HG02610 (cell line): Measurements from ENCODE around the gene SHROOM3.
A peak's percentile ranks its signal among the peaks of the same experiment; 100 is the strongest.

Experiments used
- ATAC-seq: cut with Tn5 transposase; IDR thresholded peaks from one replicate; pipeline ENCODE4 v1.9.1; 2021; ENCODE audit warnings: mild to moderate bottlenecking, moderate library complexity; ENCODE audit not compliant: unreplicated experiment

The SHROOM3 gene

DNA sequence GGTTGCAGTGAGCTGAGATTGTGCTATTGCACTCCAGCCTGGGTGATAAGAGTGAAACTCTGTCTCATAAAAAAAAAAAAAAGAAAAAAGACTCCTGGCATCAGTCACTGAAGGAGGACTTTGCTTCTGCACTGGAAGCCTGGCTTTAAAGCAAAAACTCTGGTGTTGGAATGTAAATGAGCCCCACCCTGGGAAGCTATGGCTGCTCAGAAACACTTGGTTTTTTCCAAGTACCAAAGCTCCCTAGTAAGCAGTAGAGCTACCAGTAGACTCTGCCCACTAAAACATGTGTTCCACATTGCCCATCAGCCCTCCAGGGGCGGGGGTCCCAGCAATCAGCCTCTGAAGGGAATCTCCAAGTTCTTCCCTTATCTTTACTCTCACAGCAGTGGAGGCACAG lies 154.4 kb downstream of the SHROOM3 start:
- no peak for ATAC-seq

DNA sequence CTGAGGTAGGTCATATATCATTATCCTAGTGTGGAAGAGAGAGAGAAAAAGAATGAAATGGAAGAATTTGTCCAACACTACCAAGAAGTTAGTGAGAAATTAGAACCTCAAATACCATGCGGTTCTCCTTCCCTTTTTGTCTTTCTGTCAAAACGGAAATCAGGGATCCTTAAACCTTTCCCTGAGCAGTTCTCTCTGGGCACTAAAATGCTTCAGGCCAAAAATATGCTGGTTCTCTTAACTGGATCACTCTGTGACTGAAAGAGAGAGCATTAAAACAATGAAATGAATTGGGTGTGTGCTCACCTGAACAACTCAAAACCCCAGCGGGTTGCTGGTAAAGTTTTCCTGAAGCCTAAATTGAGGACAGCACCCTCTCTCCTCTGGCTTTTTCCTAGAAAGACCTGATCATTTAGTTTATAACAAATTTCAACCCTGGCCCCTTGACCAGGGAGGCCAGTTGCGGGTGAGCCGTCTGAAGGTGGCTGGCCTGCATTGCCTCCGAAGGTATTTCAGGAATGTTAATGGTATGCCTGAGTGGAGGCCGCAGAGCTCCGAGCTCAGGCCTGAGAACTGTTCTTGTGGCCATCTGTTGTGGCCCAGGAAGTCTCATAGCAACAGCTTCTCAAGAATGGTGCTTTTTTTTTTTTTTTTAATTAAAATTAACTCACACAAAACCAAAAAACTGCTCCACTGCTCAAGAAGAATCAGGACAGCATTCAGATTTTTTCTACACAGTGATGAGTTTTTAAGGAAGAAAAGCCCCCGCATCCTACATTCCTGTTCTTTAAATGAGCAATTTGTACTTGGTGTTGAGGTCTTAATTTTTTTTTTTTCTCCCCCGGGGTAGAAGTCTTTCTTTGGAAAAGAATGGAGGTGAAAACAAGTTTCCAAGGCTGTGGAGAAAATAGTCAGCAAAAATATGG lies 155.1 kb downstream of the SHROOM3 start:
- no peak for ATAC-seq

DNA sequence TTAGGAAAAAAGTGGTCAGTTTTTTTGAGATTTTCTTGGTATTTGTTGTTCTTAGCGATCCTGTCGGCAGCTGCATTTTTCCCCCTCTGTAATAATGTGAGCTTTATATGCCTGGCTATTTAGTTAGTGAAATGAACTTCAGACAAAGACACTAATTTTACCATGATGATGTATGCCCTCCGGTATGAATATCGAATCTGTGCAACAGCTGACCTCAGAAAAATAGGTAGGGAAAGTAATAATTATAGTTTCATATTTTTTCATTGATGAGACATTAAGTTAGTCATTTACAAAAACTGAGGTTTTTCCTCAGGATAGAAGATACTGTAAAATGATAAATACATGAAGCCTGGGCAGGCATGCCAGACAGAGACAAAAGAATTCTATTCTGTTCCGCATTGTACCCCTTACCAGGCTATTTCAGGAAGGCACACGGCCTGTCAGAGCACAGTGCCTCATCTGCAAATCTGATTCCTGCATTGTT lies 155.8 kb downstream of the SHROOM3 start:
- ATAC-seq, result no peak

DNA sequence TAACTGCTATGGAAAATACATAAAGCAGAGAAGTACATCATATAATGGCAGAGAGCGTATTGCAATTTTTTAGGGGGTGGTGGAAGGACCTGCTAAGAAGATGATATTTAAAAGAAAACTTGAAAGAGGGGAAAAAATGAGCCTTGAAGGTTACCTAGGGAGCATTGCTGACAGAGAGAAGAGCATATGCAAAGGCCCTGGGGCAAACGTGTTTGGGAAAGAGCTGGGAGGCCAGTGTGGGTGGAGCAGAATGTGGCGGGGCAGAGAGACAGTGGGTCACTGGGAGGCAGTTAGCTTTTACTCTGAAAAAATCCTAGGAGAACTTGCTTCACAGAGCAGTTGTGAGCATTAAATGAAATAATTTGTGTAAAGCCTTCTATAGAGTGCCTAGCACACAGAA lies 157.0 kb downstream of the SHROOM3 start:
- ATAC-seq, result no peak

DNA sequence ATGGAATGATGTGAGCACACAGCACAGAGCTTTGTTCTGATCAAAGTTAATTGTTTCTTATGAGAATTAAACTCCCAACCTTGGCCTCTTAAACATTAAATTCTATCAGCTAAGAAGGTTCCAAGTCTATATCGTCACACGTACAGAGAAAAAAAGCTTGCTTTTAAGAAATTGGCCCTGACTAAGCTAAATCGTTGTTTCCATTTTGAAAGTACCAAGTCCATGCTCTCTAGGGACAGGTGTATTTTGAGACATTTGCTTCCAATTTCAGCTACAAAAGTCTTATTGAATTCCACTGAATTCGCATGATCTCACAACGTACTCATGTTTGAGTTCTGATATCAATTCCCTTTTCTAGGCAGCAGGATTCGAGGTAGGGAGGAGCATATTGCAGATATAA lies 157.4 kb downstream of the SHROOM3 start:
- ATAC-seq, result no peak

DNA sequence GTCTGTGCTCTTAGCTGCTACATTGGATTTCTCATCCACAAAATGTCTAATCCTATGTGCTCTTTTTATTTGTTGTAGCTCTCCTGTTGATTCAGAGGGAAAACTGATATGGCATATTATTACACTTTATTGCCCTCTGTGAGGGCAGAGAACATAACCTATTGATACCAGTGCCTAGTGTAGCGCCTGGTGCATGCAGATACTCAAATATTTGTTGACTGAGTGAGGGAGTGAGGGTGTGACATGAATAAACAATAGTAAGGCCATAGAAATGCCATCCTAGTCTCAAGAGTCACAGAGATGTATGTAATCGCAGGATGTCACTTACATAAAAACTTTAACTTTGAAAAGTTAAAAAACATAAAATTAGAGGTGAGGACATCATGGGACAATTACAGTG lies 159.1 kb downstream of the SHROOM3 start:
- ATAC-seq, result no peak

DNA sequence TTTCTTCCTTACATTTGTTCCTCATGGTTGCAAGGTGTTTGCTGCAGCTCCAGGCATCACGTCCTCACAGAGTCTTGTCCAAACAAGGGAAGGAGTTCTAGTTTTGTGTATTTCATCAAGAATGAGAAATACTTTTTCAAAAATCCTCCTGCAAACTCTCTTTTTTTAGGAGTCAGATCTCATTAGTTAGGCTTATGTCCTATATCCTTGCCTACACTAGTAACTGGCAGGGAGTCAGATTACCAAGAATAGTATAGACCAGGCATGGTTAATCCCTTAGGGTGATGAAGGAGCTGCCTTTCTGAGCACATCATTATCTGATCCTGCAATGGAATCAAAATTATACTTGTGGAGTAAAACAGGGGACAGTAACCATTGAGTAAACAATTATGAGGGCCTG lies 160.4 kb downstream of the SHROOM3 start:
- no peak for ATAC-seq

DNA sequence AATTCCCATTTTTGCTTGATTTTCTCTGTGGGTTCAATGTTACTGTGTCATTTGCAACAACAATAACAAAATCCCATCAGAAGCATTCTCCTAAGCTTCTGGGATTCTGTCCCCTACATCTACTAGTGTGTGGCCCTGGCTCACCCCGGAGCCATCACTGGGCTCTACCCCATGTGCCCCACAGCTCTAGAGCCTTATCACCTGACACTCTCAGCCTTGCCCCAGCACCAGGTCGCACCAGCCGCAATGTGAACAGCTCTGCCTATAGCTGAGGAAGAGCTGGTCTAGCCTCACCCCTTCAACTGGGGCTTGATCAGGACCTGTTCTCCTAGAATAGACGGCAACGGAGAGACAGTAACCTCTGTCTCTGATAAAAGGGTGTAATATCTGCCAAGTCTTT lies 161.7 kb downstream of the SHROOM3 start:
- ATAC-seq, result no peak

DNA sequence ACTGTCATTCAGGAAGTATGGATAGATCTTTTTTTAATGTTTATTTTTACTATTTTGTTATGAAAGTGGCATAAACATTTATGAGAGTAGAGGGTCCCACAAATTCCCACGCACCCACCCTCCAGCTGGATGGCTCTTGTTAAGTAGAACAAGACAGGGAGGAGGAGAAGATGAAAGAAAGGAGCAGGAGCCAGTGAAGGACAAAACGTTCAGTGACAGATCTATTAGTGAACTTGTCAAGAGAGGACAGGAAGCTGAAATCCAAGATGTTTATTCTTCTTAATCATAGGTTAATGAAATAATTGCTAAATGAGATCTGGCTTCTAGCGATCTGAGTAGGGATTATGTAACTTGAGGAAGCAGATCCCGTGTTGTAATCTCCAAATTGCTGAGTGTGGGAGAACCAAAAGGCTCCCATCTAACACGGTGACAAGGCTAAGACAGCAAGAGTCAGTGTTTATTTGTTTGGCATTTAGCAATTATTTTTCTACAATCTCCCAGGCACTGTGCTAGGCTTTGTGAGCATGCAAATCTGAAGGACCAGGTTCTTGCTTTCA lies 162.5 kb downstream of the SHROOM3 start:
- no peak for ATAC-seq

DNA sequence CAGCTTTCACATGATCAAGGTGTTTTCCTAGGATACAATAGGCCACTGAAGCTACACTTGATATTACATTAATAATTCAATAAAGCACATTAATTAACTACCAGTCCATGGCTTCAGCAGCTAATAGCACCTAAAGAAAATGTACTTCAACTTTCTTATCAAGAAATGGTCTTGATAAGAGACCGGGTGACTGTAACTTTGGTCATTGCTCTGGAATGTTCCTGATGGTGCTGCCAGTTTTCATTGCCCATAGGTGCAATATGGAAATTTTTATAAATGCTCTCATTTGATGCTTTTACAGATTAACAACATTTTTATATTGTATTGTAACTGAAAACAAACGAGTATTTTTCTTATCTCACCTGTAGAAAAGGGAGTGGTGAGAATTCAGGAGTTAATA lies 165.4 kb downstream of the SHROOM3 start:
- no peak for ATAC-seq

DNA sequence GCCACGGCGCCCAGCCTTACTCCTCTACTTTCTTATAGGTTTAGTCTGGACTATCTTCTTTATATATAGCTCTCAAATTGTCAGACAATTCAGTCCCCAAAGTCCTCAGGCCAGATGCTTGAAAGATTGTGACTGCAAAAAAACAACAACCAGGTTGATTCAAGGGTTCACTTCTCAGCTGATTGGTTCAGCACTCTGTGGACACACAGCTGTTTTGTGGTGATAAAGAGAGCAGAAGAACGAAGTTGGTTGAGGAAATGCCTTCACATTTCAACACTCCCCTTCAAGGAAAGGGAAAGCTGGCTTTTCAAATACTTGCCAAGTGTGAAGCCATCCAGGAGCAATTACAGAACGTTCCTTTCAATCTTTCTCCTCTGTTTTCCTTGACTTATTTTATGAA lies 166.8 kb downstream of the SHROOM3 start:
- no peak for ATAC-seq

DNA sequence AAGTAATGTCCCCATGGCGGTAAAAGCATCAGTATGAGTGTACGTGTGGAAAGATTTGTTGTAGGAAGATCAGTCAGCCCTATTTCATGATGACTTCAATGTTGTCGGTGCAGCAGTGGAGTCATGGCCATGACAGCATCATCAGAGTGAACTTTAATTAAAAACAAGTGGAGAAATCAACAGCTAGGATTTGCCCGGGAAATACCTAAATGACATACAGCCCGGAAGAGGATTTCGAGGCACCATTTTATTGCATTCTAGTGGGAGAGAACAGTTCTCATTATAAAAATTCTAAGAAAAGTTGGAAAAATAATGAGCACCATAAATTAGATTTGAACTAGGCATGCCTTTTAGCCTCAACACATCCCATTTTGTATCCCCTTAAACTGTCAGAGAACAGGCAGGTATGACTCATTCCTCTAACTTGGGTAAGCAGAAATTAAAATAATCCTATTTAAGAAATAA lies 170.1 kb downstream of the SHROOM3 start:
- ATAC-seq, result no peak

DNA sequence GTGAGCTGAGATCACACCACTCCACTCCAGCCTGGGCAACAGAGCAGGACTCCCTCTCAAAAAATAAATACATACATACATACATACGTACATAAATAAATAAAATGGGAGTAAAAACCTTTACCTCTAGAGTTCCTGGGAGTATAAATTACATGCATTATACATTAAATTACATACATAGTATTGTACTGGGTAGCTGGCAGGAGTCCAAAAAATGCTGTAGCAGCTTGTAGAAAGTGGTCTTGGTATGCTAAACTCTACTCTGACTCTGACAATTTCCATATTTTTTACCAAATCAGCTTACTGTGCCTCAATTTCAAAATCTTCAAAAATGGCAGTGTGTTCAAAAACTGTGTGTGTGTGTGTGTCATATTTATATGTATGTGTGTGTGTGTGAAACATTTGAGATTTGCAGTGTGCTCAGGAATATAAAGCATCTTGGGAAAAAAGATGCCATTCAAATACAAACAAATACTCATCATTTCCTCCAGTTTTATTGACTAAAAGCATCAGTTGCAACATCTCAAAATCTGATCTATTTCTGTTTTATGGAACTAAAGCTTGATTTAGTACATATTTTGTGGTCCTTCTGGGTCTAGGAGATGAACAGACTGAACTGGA lies 171.7 kb downstream of the SHROOM3 start:
- ATAC-seq, result no peak

DNA sequence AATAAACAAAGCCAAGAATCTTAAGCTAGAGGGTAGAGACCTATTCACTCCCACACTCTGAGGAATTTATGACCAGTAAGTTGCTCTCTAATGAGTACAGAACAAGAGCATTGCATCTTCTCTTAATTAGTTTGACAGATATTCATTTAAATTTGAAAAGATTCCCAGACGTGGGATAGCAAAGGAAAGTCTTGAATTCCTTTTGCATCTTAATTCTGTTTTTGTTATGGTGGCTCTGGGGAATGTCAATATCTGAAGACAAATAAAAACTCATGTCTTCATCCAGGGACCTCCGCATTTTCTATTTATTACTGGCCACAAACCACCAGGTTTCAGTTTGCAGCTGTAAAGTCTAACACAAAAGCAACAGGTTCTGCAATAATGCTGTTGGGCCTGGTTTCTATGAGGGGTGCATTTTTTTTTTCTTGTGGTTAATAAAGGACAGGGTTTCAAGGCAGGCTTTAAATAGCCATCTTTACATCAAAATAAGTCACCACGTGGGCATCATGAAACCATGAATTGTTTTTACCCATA lies 172.3 kb downstream of the SHROOM3 start:
- ATAC-seq, result peak; percentile 87

DNA sequence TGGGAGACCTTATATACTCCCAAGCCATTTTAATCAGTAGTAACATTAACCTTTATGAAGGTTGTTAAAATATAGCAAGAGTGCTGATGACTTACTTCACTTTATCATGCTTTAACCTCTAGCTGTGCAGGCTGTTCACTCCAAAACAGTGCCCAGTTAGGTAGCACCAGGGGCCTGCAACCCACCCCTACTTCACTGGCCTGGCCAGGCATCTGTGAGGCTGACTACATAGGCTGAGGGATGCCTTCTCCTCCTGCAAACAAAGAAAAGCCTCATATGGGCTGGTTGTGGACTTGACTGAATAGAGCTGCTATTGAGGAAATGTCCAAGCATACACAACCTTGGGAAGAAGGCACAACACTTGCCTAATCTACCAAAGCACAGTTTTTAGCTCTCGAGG lies 172.8 kb downstream of the SHROOM3 start:
- ATAC-seq, result no peak

DNA sequence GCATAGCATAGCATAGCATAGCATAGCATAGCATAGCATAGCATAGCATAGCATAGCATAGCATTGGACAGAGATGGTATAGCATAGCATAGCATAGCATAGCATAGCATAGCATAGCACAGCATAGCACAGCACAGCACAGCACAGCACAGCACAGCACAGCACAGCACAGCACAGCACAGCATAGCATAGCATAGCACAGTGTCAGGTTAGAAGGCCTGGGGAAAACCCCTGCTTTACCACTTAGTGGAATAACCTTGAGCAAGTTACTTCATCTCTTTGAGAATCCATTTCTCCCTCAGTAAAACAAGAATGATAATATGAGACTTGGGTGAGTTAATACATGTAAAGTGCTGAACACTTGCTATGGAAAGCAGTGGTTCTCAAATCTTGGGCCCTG lies 173.5 kb downstream of the SHROOM3 start:
- peak; percentile 73 for ATAC-seq

DNA sequence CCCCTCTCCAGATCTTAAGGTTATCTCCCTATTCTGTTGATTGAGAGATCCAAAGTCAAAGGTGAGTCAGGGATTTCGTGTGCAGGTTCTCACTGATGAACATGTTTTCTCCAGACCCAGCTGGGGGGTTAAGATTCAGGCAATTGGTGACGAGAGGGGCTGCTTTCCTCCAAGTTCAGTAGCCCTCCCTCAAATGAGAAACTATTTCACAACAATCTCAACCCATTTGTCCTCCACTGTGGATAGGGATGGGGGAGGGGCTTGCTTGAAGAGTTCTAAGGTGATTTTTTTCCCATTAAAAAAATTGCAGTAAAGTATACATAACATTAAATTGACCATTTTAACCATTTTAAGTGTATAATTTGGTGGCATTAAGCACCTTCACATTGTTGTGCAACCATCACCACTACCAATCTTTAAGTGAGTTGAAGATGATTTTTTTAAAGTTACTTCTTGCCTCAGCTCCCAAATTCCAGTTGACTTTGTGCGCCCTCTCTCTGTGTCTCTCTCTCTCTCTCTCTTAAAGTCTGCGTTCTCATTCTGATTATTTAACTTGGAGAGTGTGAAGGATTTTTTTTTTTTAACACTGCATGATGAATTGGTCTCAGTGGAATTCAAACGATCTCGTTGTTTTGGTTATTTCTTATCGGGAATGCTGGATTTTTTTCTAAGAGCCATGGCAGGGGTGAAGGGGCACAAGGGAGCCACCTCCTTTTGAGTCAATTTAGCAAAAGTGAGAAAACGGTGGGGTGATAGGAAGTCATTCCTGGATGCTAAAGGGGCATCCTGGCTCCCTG lies 175.9 kb downstream of the SHROOM3 start:
- no peak for ATAC-seq

DNA sequence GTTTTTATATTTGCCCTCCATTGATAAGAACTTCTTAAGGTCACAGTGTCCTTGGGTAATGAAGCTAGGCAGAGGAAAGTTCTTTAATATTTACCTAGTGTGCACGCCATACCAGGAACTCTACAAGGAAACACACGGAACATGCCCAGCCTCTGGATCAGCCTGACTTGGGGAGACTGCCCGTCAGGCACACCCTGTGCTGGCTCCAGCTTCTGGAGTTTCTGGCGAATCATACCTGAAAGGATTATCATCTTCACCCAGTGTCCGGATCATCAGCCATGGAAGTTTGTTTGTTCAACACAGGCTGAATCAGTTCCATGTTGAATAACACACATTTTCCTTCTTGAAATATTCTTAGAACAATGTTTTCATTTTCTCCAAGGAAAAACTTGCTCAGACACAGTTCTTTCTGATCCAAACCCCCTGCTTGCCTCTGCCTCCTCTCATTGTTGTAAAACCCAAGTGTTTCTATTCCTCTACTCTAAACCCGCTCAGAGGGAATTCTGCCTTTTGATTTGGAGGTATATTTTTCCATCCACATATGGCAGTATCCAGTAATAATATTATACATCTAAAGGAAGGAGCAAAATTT lies 176.7 kb downstream of the SHROOM3 start:
- ATAC-seq, result no peak

DNA sequence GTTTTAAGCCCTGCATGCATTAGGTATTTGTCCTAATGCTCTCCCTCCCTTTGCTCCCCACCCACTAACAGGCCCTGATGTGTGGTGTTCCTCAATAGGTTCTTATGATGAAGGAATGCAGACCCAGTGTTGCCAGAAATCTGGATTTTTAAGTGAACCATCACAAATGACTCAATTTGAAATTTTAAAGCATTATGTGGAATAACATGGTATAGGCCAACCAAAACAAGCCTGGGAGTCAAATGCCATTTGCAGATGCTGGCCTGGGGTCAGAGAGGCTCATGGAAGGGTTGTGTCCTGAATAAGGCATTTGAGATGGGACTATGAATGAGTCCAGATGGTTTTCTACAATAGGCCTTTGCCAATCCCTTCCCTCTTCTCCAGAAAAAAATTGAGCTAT lies 179.6 kb downstream of the SHROOM3 start:
- ATAC-seq, result no peak

DNA sequence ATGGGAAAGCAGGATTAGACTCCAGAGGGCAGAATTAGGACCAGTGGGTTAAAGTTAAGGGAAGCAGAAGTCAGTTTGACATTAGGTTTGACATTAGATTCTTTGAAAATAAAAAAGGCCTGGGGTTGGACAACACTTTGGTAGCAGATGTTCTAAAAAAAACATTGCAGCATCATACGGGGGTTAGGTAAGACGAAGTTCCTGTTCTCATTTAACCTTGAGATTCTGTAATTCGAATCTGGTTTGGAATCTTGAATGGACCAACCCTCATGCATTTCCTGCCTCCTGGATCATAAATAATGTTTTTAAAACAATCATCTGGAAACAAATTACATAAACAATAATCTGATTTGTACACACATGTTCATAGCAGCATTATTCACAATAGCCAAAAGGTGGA lies 181.0 kb downstream of the SHROOM3 start:
- no peak for ATAC-seq
